H9 (cell line): ENCODE results near the gene ABCB6. TPM values are rescaled to one million over a fixed set of nuclear protein-coding genes. Genes with fewer than 3 reads are reported as not detected.

Source experiments
- DNase-seq: peaks from one replicate; pipeline ENCODE4 v3.0.0-alpha.2; 2017
- H2AFZ ChIP-seq: one replicate; pipeline ENCODE4 v1.6.1; 2013; ENCODE audit warnings: mild to moderate bottlenecking, low read length, control low read depth, moderate library complexity
- H2AK5ac ChIP-seq: 2 replicates; pipeline ENCODE4 v1.6.1; 2013; ENCODE audit warnings: low read length, control low read depth, mixed read lengths; ENCODE audit not compliant: insufficient read length
- H2BK120ac ChIP-seq: one replicate; pipeline ENCODE4 v1.6.1; 2013; ENCODE audit warnings: low read depth, mild to moderate bottlenecking, low read length, control low read depth, inconsistent platforms; ENCODE audit not compliant: poor library complexity, severe bottlenecking
- H2BK12ac ChIP-seq: 2 replicates; pipeline ENCODE4 v1.6.1; 2013; ENCODE audit warnings: low read length, control low read depth, mixed read lengths, low read depth; ENCODE audit not compliant: insufficient read length
- H2BK15ac ChIP-seq: 2 replicates; pipeline ENCODE4 v1.6.1; 2013; ENCODE audit warnings: low read depth, low read length, control low read depth
- H2BK20ac ChIP-seq: one replicate; pipeline ENCODE4 v1.6.1; 2013; ENCODE audit warnings: low read depth, mild to moderate bottlenecking, low read length, control low read depth, inconsistent platforms; ENCODE audit not compliant: poor library complexity, severe bottlenecking
- H2BK5ac ChIP-seq: 2 replicates; pipeline ENCODE4 v1.6.1; 2013; ENCODE audit warnings: low read length, control low read depth, mixed read lengths; ENCODE audit not compliant: insufficient read length
- H3K14ac ChIP-seq: 2 replicates; pipeline ENCODE4 v1.6.1; 2013; ENCODE audit warnings: low read length, control low read depth; ENCODE audit not compliant: insufficient read depth
- H3K18ac ChIP-seq: 2 replicates; pipeline ENCODE4 v1.6.1; 2013; ENCODE audit warnings: low read depth, mild to moderate bottlenecking, mixed read lengths, low read length, control low read depth; ENCODE audit not compliant: insufficient read length
- H3K23ac ChIP-seq: 2 replicates; pipeline ENCODE4 v1.6.1; 2013; ENCODE audit warnings: low read length, control low read depth, mixed read lengths, low read depth; ENCODE audit not compliant: insufficient read length
- H3K23me2 ChIP-seq: 2 replicates; pipeline ENCODE4 v1.6.1; 2013; ENCODE audit warnings: low read depth, mild to moderate bottlenecking, mixed read lengths, low read length, control low read depth; ENCODE audit not compliant: insufficient read length, poor library complexity, severe bottlenecking
- H3K27ac ChIP-seq: 2 replicates; pipeline ENCODE4 v1.5.1; 2013; ENCODE audit warnings: low read length, control low read depth, mixed read lengths, low read depth; ENCODE audit not compliant: insufficient read length
- H3K27me3 ChIP-seq: 2 replicates; pipeline ENCODE4 v1.6.1; 2013; ENCODE audit warnings: low read length, control low read depth, inconsistent platforms; ENCODE audit not compliant: insufficient read depth
- H3K4ac ChIP-seq: 2 replicates; pipeline ENCODE4 v1.6.1; 2013; ENCODE audit warnings: low read depth, mild to moderate bottlenecking, control low read depth, inconsistent platforms, low read length, moderate library complexity
- H3K4me1 ChIP-seq: 2 replicates; pipeline ENCODE4 v1.6.1; 2013; ENCODE audit warnings: low read length, control low read depth, inconsistent platforms; ENCODE audit not compliant: insufficient read depth
- H3K4me2 ChIP-seq: 2 replicates; pipeline ENCODE4 v1.6.1; 2013; ENCODE audit warnings: low read length, control low read depth, mixed read lengths; ENCODE audit not compliant: insufficient read length, insufficient read depth
- H3K56ac ChIP-seq: 2 replicates; pipeline ENCODE4 v1.6.1; 2013; ENCODE audit warnings: low read depth, mild to moderate bottlenecking, mixed read lengths, low read length, control low read depth; ENCODE audit not compliant: insufficient read length
- H3K79me1 ChIP-seq: 2 replicates; pipeline ENCODE4 v1.6.1; 2013; ENCODE audit warnings: low read depth, mild to moderate bottlenecking, moderate library complexity, low read length, control low read depth, inconsistent platforms; ENCODE audit not compliant: insufficient read depth, poor library complexity, severe bottlenecking
- H3K79me2 ChIP-seq: 2 replicates; pipeline ENCODE4 v1.6.1; 2013; ENCODE audit warnings: low read length, control low read depth, inconsistent platforms; ENCODE audit not compliant: insufficient read depth
- H3K9ac ChIP-seq: 2 replicates; pipeline ENCODE4 v1.6.1; 2013; ENCODE audit warnings: low read length, control low read depth, mixed read lengths; ENCODE audit not compliant: insufficient read length; ENCODE audit errors: extremely low read depth
- H3K9me3 ChIP-seq: one replicate; pipeline ENCODE4 v1.6.1; 2013; ENCODE audit warnings: low read depth, low read length, inconsistent platforms; ENCODE audit not compliant: control insufficient read depth
- H3T11ph ChIP-seq: one replicate; pipeline ENCODE4 v1.6.1; 2013; ENCODE audit warnings: mild to moderate bottlenecking, low read length, control low read depth, inconsistent platforms
- H4K20me1 ChIP-seq: one replicate; pipeline ENCODE4 v1.6.1; 2013; ENCODE audit not compliant: control insufficient read depth, insufficient read length, insufficient read depth
- H4K5ac ChIP-seq: 2 replicates; pipeline ENCODE4 v1.6.1; 2013; ENCODE audit warnings: low read depth, mild to moderate bottlenecking, mixed read lengths, low read length, control low read depth; ENCODE audit not compliant: insufficient read length
- H4K8ac ChIP-seq: replicated peaks from 2 replicates; pipeline ENCODE4 v1.6.1; 2013; ENCODE audit warnings: low read length, control low read depth, mixed read lengths, low read depth; ENCODE audit not compliant: insufficient read length
- H4K91ac ChIP-seq: 2 replicates; pipeline ENCODE4 v1.6.1; 2013; ENCODE audit warnings: low read depth, mild to moderate bottlenecking, moderate library complexity, mixed read lengths, low read length, control low read depth; ENCODE audit not compliant: insufficient read length
- H3K27ac Mint-ChIP-seq, 3 experiments: 2 replicates in 2 of 3; 3 replicates in 1 of 3; pipeline ENCODE4 v1.8.0; 2020 to 2021; ENCODE audit warnings: mixed read lengths in 3 of 3, mild to moderate bottlenecking in 1 of 3, moderate library complexity in 1 of 3
- H3K27me3 Mint-ChIP-seq: 2 replicates; pipeline ENCODE4 v1.8.0; 2021; ENCODE audit warnings: low read depth, mild to moderate bottlenecking, moderate library complexity, mixed read lengths
- H3K36me3 Mint-ChIP-seq, 3 experiments: 2 replicates in 2 of 3; 3 replicates in 1 of 3; pipeline ENCODE4 v1.8.0; 2020 to 2021; ENCODE audit warnings: low read depth in 3 of 3, mixed read lengths in 3 of 3; ENCODE audit not compliant: insufficient read depth in 1 of 3
- H3K4me1 Mint-ChIP-seq, 2 experiments: 2 replicates each; pipeline ENCODE4 v1.8.0; 2020; ENCODE audit warnings: mixed read lengths in 2 of 2
- H3K4me3 Mint-ChIP-seq, 2 experiments: 2 replicates in 1 of 2; 3 replicates in 1 of 2; pipeline ENCODE4 v1.8.0; 2020 to 2021; ENCODE audit warnings: mild to moderate bottlenecking in 2 of 2, mixed read lengths in 2 of 2, moderate library complexity in 1 of 2
- H3K9me3 Mint-ChIP-seq, 2 experiments: 2 replicates in 1 of 2; 3 replicates in 1 of 2; pipeline ENCODE4 v1.8.0; 2020; ENCODE audit warnings: mild to moderate bottlenecking in 2 of 2, mixed read lengths in 2 of 2, moderate library complexity in 1 of 2
- CTCF ChIP-seq: fragments of 200-600 bp; sonication (generic); conservative IDR thresholded peaks from 3 replicates; pipeline ENCODE4 v1.8.0; 2021; ENCODE audit warnings: antibody characterized with exemption, mild to moderate bottlenecking
- WGBS: extraction: QIAGEN DNeasy Blood & Tissue Kit; methylation state at CpG from one replicate; pipeline ENCODE4 v1.1.7; 2013; ENCODE audit warnings: missing lambda C conversion rate, low lambda C conversion rate, mixed read lengths; ENCODE audit not compliant: insufficient read length; ENCODE audit errors: extremely low coverage; 5-methylcytosine and 5-hydroxymethylcytosine counted together
- total RNA-seq: library from RNA; stranded (reverse); gene quantifications from 2 replicates; pipeline ENCODE4 v1.2.1, GENCODE V29; 2021

ABCB6 gene
- total RNA-seq, 1 experiment from 2014 or later: 46.4 TPM

- H3K56ac ChIP-seq: no peak overlapping the region
- Mint-ChIP-seq H3K27ac (no peak overlapping the region), H3K27me3 (peaks cover 18% of the 10 kb centered on the region), H3K36me3 (no peaks in the 10 kb centered on the region), H3K9me3 (no peaks in the 10 kb centered on the region), H3K4me3 (no peak overlapping the region), H3K4me1 (peaks cover 6 to 7% of the 10 kb centered on the region in 2 experiments)
- H3K4me1 ChIP-seq: no peaks in the 10 kb centered on the region
- no peak overlapping the region for H3K4me2 ChIP-seq
- WGBS: no CpG with 5 or more reads among the region's 10 CpGs
- no peak overlapping the region for H3T11ph ChIP-seq
- H3K14ac ChIP-seq: no peak overlapping the region
- H3K18ac ChIP-seq: no peak overlapping the region
- H4K5ac ChIP-seq: no peak overlapping the region
- H2BK120ac ChIP-seq: no peak overlapping the region
- no peak overlapping the region for H3K9ac ChIP-seq
- no peaks in the 10 kb centered on the region for H4K20me1 ChIP-seq
- no peak for TF ChIP-seq CTCF
- no peak overlapping the region for H3K27ac ChIP-seq
- no peak overlapping the region for H2BK15ac ChIP-seq
- no peak overlapping the region for H4K91ac ChIP-seq
- H2AK5ac ChIP-seq: no peak overlapping the region
- H3K4ac ChIP-seq: no peak overlapping the region
- H3K23me2 ChIP-seq: no peaks in the 10 kb centered on the region
- H2BK5ac ChIP-seq: no peak overlapping the region
- no peak for DNase-seq
- no peaks in the 10 kb centered on the region for H3K79me1 ChIP-seq
- no peak overlapping the region for H3K23ac ChIP-seq
- H2BK12ac ChIP-seq: no peak overlapping the region
- no peaks in the 10 kb centered on the region for H3K9me3 ChIP-seq
- no peak overlapping the region for H2BK20ac ChIP-seq
- no peaks in the 10 kb centered on the region; the same call in 1 of the 2 replicates for H3K27me3 ChIP-seq
- H3K79me2 ChIP-seq: no peaks in the 10 kb centered on the region
- no peak overlapping the region for H2AFZ ChIP-seq
- no peak overlapping the region for H4K8ac ChIP-seq
These were observed 53.5 kb downstream of the ABCB6 start for GRCh38 chr2:219165058-219165911.
